GM18520 (cell line): ENCODE results near the gene ACHE.
"Not testable (repeated sequence)": the region's sequence is repeated elsewhere in the genome, so short reads cannot be mapped to it uniquely, and the experiment has no call there.

Source experiments
- ATAC-seq: cut with Tn5 transposase; IDR thresholded peaks from one replicate; pipeline ENCODE4 v1.9.1; 2021; ENCODE audit not compliant: unreplicated experiment

Gene ACHE

DNA sequence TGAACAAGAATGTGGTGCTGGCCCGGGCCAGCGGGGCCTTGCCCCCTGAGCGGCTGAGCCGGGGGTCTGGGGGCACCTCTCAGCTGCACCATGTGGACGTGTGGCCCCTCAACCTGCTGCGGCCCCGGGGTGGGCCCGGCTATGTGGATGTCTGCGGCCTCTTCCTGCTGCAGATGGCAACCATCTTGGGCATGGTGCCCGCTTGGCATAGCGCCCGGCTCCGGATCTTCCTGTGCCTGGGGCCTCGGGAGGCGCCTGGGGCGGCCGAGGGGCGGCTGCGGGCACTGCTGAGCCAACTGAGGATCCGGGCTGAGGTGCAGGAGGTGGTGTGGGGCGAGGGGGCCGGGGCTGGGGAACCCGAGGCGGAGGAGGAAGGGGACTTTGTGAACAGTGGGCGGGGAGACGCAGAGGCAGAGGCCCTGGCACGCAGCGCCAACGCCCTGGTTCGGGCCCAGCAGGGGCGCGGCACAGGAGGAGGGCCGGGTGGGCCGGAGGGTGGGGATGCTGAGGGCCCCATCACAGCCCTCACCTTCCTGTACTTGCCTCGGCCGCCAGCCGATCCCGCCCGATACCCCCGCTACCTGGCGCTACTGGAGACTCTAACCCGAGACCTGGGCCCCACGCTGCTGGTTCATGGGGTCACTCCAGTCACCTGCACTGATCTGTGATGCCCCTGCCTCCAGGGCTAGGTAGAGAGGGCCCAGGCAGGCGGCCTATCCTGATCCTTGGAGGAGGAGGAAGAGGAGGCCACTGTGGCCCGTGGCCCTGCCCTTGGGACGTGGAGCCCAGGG is 29.6 kb downstream of the ACHE start:
- ATAC-seq, result no peak

DNA sequence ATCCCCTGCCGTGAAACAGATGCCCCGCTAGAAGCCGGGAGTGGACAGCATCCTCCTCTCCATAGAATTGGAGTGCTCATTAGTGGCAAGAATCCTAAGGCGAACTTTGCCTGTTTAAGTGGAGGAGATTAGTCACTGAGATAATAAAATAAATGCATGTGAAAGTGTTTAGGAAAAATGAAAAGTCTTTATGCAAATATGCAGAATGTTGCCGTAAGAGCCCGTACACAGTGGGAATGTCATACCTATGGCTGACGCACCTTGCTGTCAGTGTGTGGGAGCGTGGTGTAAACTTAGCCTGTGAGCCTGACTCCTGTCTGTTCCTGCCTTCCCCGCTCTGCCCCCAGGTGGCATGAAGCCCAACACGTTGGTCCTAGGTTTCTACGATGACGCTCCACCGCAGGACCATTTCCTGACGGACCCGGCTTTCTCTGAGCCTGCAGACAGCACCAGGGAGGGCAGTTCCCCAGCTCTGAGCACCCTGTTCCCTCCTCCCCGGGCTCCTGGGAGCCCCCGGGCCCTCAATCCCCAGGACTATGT is 30.2 kb downstream of the ACHE start:
- ATAC-seq, result no peak

DNA sequence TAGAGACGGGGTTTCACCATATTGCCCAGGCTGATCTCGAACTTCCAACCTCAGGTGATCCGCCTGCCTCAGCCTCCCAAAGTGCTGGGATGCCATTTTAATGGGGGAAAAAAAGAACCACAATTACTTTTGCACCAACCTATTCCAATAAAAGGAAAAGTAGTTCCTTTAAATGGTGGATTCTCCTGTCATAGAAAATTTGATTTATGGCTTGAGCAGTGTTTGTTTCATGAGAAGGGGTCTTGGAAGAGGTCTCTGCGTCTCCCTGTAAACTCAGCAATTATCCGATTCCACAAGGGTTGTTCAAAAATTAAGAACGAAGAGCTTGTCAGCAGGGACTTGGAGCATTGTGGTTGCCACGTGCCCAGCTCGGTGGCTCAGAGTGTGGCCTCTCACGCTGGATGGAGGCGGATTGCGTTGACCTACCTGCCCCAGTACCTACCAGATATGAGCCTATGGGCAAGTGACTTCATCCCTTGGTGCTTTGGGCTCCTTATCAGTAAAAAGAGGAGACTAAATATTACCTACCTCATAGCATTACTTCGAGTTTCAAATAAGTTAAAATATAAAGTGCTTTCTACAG is 31.3 kb downstream of the ACHE start:
- ATAC-seq, result no peak

DNA sequence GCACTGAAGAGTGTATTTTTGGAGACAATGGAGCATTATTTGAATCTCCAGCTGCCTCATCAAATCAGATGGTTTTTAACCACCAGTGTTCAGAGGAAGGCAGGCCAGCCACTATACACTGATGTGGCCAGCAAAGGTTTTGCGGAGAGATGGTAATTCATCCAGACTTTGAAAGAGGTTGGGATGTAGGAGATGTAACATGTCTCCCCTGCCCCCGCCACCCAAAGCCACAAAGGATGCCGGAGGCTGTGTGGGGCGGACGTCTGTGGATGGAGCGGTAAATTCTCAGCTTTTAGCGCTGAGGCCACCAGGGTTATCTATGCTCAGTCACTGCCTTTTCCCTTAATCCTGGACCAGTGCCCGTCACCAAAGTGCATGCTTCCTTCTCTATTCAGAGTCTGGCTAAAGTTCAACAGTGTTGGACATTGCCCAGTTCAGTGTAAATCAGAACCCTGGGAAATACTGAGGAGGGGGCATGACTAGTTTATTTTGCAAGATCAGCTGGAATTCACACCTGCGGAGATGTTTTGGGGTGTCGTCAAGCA is 32.2 kb downstream of the ACHE start:
- ATAC-seq, result no peak

DNA sequence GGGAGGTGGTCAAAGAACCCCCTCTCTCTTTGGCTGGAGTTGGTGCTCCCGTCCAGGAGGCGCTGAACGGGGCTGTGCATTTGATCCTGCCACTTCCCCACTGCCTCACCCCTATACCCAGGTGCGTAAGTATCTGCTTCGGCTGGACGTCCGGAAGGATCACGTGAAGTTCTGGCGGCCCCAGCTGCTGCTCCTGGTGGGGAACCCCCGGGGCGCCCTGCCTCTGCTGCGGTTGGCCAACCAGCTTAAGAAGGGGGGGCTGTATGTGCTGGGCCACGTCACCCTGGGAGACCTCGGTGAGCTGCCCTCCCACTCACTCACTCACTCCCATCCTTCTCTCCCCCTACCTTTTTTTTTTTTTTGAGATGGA is 34.1 kb downstream of the ACHE start:
- no peak for ATAC-seq

DNA sequence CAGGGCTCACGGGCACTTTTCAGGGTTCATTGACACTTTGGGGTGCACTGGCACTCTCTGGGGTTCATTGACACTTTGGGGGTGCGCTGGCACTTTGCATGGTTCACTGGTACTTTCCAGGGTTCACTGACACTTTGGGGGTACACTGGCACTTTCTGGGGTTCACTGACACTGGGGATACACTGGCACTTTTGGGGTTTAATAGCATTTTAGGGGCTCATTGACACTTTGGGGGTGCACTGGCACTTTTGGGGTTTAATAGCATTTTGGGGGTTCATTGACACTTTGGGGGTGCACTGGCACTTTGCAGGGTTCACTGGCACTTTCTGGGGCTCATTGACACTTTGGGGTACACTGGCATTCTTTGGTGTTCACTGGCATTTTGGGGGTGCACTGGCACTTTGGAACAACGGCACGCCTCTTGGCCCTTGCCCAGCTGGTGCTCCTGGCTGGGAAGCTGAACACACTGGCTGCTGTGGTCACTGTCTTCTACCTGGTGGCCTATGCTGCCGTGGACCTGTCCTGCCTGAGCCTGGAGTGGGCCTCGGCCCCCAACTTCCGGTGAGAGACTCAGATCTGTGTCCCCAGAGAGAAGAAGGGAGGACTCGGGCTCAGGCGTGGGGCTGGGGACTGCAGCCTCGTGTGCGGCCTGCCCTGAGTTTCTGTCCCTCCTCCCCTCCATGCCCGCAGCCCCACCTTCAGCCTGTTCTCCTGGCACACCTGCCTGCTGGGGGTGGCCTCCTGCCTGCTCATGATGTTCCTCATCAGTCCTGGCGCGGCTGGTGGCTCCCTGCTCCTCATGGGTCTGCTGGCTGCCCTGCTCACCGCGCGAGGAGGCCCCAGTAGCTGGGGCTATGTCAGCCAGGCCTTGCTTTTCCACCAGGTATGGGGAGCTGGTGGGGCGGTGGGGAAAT is 34.7 kb downstream of the ACHE start:
- ATAC-seq, result no peak

DNA sequence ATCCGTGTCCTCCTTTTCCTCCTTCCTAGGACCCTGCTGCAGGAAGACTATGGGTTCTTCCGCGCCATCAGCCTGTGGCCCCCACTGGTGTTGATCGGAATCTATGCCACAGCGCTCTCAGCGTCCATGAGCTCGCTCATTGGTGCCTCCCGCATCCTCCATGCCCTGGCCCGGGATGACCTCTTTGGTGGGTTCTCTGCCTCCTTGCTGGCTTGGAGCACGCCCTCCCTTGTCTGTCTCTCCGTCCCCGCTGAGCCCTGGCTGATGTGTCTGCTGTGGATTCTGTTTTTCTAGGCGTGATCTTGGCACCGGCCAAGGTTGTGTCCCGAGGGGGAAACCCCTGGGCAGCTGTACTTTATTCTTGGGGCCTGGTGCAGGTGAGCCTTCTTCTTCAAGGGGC is 35.8 kb downstream of the ACHE start:
- ATAC-seq, result no peak

DNA sequence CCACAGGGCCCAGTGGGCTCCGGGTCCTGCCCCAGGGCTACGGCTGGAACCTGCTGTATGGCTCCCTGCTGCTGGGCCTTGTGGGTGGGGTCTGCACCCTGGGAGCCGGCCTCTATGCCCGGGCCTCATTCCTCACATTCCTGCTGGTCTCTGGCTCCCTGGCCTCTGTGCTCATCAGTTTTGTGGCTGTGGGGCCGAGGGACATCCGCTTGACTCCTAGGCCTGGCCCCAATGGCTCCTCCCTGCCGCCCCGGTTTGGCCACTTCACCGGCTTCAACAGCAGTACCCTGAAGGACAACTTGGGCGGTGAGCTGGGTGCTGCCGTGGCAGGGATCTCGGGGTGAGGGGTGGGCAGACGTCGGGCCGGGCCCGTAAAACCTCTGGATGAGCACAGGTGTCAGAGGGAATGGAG is 38.8 kb downstream of the ACHE start:
- no peak for ATAC-seq

DNA sequence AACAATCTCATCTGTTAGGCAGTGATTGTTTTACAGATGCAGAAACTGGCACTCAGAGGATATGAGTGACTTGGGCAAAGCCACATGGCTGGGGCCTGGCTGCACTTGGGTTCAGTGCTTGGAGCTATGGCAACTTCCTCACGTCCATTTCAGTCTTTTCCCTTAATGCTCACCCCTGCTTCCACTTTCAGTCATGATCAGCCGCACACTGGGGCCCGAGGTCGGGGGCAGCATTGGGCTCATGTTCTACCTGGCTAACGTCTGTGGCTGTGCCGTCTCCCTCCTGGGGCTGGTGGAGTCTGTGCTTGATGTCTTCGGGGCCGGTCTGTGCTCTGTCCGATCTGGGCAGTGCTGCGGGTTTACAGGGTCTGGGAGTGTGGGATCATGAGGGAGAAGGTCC is 40.2 kb downstream of the ACHE start:
- no peak for ATAC-seq

DNA sequence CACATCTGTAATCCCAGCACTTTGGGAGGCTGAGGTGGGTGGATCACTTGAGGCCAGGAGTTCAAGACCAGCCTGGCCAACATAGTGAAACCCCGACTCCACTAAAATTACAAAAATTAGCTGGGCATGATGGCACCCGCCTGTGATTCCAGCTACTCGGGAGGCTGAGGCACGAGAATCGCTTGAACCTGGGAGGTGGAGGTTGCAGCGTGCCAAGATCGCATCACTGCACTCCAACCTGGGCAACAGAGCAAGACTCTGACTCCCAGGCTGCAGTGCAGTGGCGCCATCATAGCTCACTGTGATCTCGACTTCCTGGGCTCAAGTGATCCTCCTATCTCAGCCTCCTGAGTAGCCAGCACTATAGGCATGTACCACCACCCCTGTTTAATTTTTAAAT is 40.8 kb downstream of the ACHE start:
- ATAC-seq, result not testable (repeated sequence)

DNA sequence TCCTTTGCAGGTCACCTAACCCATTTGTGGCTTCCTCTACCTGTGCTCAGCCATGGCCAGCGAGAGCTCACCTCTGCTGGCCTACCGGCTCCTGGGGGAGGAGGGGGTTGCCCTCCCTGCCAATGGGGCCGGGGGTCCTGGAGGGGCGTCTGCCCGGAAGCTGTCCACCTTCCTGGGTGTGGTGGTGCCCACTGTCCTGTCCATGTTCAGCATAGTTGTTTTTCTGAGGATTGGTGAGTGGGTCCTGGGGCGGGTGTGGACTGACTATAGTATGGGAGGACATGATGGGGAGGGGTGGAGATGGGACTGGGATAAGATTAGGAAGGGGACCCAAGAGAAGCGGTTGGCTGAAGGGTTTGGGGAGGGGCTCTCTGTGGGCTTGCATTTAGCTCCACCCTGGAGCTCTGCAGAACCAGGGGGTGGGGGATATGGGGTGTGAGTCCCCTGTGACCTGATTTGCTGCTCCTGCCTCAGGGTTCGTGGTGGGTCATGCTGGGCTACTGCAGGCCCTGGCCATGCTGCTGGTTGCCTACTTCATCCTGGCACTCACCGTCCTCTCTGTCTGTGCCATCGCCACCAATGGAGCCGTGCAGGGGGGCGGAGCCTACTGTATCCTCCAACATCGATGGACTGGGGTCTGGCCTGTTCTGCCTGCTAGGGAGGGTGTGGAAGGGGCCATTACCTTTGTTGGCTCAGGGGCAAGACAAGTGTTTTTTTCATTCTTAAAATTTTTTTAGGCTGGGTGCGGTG is 41.4 kb downstream of the ACHE start:
- no peak for ATAC-seq

DNA sequence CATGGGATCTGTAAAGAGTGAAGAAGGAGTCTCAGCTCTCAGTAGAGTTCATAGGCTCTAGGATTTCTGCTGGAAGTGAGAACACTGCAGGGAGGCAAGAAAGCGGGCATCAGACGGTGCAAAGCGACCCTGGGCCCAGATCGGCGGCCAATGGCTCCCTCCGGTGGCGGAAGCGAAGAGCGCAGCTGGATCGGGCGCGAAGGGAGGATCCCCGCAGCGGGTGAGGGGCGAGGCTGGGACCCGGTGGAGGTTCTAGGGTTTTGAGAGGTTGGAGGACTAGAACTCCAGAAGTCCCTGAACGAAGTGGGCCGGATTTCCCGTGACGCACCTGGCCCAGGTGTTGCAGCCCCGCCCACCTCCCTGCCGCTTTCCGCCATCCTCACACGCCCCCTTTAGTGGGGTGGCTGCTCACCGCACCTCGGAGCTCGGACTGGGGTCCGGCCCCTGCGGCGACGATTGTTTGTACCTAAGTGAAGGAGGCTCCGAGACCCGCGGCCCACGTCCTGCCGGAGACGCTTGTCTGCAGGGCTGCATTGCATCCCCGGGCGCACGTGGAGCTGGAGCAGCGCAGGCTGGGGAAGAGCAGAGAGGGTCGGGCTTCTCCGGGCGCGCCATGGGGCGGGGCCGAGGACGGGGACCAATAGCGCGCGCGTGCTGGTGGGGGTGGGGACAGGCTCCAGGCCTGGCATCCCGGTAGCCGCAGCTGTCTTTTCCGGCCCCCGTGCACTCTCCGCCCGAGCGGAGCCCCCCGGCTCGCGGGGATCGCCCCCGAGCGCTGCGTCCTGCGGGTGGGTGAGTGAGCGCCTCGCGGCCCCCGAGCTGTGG is 43.4 kb downstream of the ACHE start, which contains the start of gene SLC12A9:
SLC12A9 (plus strand) TSS at position 666 of the 825 bp plus-strand sequence. CDS start 1,485 bp downstream, outside the sequence.
- ATAC-seq, result peak; percentile 62

DNA sequence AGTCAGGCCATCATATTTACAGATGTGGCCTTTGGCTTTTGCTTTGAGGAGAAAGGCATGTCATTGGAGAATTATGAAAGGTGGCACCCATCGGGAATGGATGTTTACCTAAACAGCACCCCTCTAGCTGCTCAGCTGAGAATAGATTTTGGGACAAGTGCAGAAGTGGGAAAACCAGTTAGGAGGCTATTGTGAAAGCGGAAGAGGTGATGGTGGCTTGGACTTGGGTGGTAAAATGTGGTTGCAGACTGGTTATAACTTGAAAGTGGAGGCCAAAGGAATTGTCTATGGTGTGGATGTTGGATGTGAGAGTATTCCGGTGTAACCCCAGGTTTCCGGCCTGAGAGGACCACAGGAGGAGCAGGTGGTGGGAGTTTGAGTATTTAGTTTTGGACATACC is 48.3 kb downstream of the ACHE start:
- no peak for ATAC-seq

DNA sequence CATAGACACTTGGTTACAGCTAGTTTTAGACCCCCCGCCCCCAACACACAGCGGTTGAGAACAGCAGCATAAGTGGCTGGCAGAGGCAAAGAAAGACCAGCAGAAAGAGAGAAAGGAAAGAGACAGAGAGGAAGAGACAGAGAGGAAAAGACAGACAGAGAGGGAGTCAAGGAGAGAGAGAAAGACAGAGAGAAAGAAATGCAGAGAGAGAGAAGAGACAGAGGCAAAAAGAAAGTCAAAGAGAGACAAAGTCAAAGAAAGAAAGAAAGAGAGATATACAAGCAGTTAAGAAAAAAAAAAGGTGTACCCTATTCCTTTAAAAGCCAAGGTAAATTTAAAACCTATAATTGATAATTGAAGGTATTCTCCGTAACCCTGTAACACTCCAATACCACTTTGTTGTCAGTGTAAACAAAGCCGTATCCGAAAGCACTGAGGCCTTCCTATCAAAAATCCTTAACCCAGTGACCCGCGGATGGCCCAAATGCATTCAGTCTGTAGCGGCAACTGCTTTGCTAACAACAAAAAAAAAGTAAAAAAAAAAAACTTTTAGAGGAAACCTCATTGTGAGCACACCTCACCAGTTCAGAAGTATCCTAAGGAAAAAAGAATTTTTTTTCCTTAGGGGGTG is 55.1 kb downstream of the ACHE start:
- ATAC-seq, result no peak
